Astrocyte (in vitro differentiated cells and primary cell): ENCODE data around the gene RHD. TPM values are rescaled to one million over a fixed set of nuclear protein-coding genes. Genes with fewer than 3 reads are reported as not detected.
"Not testable (repeated sequence)": the region's sequence is repeated elsewhere in the genome, so short reads cannot be mapped to it uniquely, and the experiment has no call there.

Experiments used
- DNase-seq: peaks from one replicate; pipeline ENCODE4 v3.0.0-alpha.2; 2010; ENCODE audit warnings: low read depth
- FAIRE-seq: peaks from 2 replicates; lab custom pipeline; 2011; peaks lifted over from hg19 to GRCh38; lab: Jason Lieb, UNC
- H2AFZ ChIP-seq: 2 replicates; pipeline ENCODE4 v1.6.0; 2012; ENCODE audit warnings: low read depth, low read length, inconsistent platforms
- H3K27ac ChIP-seq: 2 replicates; pipeline ENCODE4 v1.5.1; 2011; ENCODE audit warnings: low read depth, low read length, inconsistent platforms
- H3K27me3 ChIP-seq: 2 replicates; pipeline ENCODE4 v1.6.0; 2011; ENCODE audit warnings: low read length, inconsistent platforms; ENCODE audit not compliant: insufficient read depth
- H3K36me3 ChIP-seq: 2 replicates; pipeline ENCODE4 v1.5.1; 2011; ENCODE audit warnings: low read length, inconsistent platforms; ENCODE audit not compliant: insufficient read depth
- H3K4me1 ChIP-seq: 2 replicates; pipeline ENCODE4 v1.5.1; 2011; ENCODE audit warnings: low read length, inconsistent platforms; ENCODE audit not compliant: insufficient read depth
- H3K4me2 ChIP-seq: 2 replicates; pipeline ENCODE4 v1.6.0; 2012; ENCODE audit warnings: low read length, inconsistent platforms
- H3K4me3 ChIP-seq: 2 replicates; pipeline ENCODE4 v1.5.1; 2011; ENCODE audit warnings: low read depth, mild to moderate bottlenecking, low read length, inconsistent platforms; ENCODE audit not compliant: insufficient read depth
- H3K79me2 ChIP-seq: 2 replicates; pipeline ENCODE4 v1.6.0; 2012; ENCODE audit warnings: mild to moderate bottlenecking, low read length, inconsistent platforms; ENCODE audit not compliant: insufficient read depth
- H3K9ac ChIP-seq: 2 replicates; pipeline ENCODE4 v1.6.0; 2012; ENCODE audit warnings: mild to moderate bottlenecking, low read length, inconsistent platforms
- H3K9me3 ChIP-seq: 2 replicates; pipeline ENCODE4 v1.5.1; 2012; ENCODE audit warnings: low read depth, mild to moderate bottlenecking, low read length, inconsistent platforms; ENCODE audit not compliant: insufficient read depth
- H4K20me1 ChIP-seq: 2 replicates; pipeline ENCODE4 v1.6.0; 2012; ENCODE audit warnings: low read length, inconsistent platforms; ENCODE audit not compliant: insufficient read depth
- H3K27ac Mint-ChIP-seq: one replicate; pipeline ENCODE4 v1.8.0; 2021; ENCODE audit warnings: mild to moderate bottlenecking, mixed read lengths; ENCODE audit not compliant: unreplicated experiment
- H3K27me3 Mint-ChIP-seq: one replicate; pipeline ENCODE4 v1.8.0; 2021; ENCODE audit warnings: low read depth, mixed read lengths; ENCODE audit not compliant: unreplicated experiment
- H3K36me3 Mint-ChIP-seq: one replicate; pipeline ENCODE4 v1.8.0; 2021; ENCODE audit warnings: low read depth, mixed read lengths; ENCODE audit not compliant: unreplicated experiment
- H3K4me1 Mint-ChIP-seq: one replicate; pipeline ENCODE4 v1.8.0; 2021; ENCODE audit warnings: low read depth, mixed read lengths; ENCODE audit not compliant: unreplicated experiment
- H3K4me3 Mint-ChIP-seq: one replicate; pipeline ENCODE4 v1.8.0; 2021; ENCODE audit warnings: mild to moderate bottlenecking, moderate library complexity, mixed read lengths; ENCODE audit not compliant: unreplicated experiment
- H3K9me3 Mint-ChIP-seq: one replicate; pipeline ENCODE4 v1.8.0; 2021; ENCODE audit warnings: mild to moderate bottlenecking, mixed read lengths; ENCODE audit not compliant: unreplicated experiment
- total RNA-seq: library from RNA; stranded (reverse); gene quantifications from 2 replicates; pipeline ENCODE4 v1.2.1, GENCODE V29; 2021

The RHD gene
- total RNA-seq, 1 donor from 2014 or later = not detected

- not testable (repeated sequence) for H3K4me1 Mint-ChIP-seq, H3K9me3 Mint-ChIP-seq, H2AFZ ChIP-seq, H3K36me3 Mint-ChIP-seq, FAIRE-seq, H3K36me3 ChIP-seq, DNase-seq, H3K79me2 ChIP-seq, H3K4me1 ChIP-seq, H3K9me3 ChIP-seq, H3K27me3 Mint-ChIP-seq, H3K27ac Mint-ChIP-seq, H4K20me1 ChIP-seq, H3K4me3 Mint-ChIP-seq, H3K9ac ChIP-seq, H3K4me3 ChIP-seq, H3K4me2 ChIP-seq, H3K27me3 ChIP-seq, H3K27ac ChIP-seq
Measured at GRCh38 chr1:25285862-25286261, 13.6 kb downstream of the RHD start.

- H3K27ac ChIP-seq, H3K4me2 ChIP-seq, H3K9me3 ChIP-seq, FAIRE-seq, H3K4me1 Mint-ChIP-seq, H3K36me3 ChIP-seq, H3K27me3 Mint-ChIP-seq, H3K4me1 ChIP-seq, H3K4me3 ChIP-seq, H3K36me3 Mint-ChIP-seq, H2AFZ ChIP-seq, H3K9me3 Mint-ChIP-seq, H3K27ac Mint-ChIP-seq, H4K20me1 ChIP-seq, H3K79me2 ChIP-seq, DNase-seq, H3K4me3 Mint-ChIP-seq, H3K27me3 ChIP-seq, H3K9ac ChIP-seq: not testable (repeated sequence)
Measured at GRCh38 chr1:25287164-25287563, 14.9 kb downstream of the RHD start.

- H3K4me2 ChIP-seq, H2AFZ ChIP-seq, H3K9ac ChIP-seq, DNase-seq, H3K27ac ChIP-seq, H3K4me1 Mint-ChIP-seq, H3K36me3 Mint-ChIP-seq, H3K9me3 ChIP-seq, H3K79me2 ChIP-seq, H4K20me1 ChIP-seq, H3K9me3 Mint-ChIP-seq, H3K36me3 ChIP-seq, H3K27me3 ChIP-seq, H3K4me3 Mint-ChIP-seq, H3K27ac Mint-ChIP-seq, H3K4me3 ChIP-seq, FAIRE-seq, H3K4me1 ChIP-seq: not testable (repeated sequence)
- H3K27me3 Mint-ChIP-seq = peaks cover 11% of the 10 kb centered on the region
Measured at GRCh38 chr1:25288573-25289101, 16.3 kb downstream of the RHD start.

DNA sequence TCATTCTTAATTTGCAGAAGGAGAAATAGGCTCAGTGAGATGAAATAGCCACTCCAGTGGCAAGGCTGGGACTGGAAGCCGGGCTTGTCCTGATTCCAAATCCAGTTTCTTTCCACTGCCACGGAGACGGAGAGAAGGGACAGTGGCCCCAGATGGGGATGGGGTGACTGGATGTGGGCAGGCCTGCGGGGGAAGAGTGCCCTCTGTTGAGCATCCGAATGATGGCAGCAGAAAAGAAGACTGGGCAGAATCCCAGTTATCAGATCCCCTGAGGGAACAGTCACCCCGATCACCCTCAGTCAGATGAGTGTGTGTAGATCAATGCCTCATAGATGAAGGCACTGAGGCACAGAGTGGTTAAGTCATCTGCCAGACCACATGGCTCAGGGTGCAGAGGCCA, 17.7 kb downstream of the RHD start:
- not testable (repeated sequence) for H3K9me3 Mint-ChIP-seq, H3K27me3 ChIP-seq, H3K4me2 ChIP-seq, H2AFZ ChIP-seq, DNase-seq, H3K27ac ChIP-seq, H3K36me3 ChIP-seq, H3K9ac ChIP-seq, H3K36me3 Mint-ChIP-seq, H3K4me3 Mint-ChIP-seq, H3K4me1 Mint-ChIP-seq, H3K9me3 ChIP-seq, H3K4me1 ChIP-seq, H4K20me1 ChIP-seq, H3K79me2 ChIP-seq, H3K27ac Mint-ChIP-seq, H3K4me3 ChIP-seq
- H3K27me3 Mint-ChIP-seq = peaks cover 11% of the 10 kb centered on the region
- peak; percentile 5 for FAIRE-seq

DNA sequence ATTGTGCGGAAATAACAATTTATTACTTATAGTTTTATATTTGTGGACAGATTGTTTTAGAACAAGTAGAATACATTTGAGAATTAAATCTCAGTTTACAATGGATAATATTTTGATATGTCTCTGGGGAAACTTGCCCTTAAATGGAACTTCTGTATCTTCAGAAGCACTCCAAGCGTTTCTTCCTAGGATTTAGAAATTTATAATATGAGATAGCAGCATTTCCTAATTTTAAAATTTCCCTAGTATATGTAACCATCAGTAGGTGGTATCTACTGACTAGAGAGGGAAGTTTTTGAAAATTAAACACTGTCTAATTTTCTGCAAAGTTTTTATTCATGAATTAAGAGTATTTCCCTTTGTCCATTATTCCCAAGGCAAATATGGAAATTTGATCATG, 21.1 kb downstream of the RHD start:
- not testable (repeated sequence) for H3K4me1 Mint-ChIP-seq, H3K9me3 ChIP-seq, H3K4me3 Mint-ChIP-seq, H2AFZ ChIP-seq, H3K4me1 ChIP-seq, H3K9me3 Mint-ChIP-seq, H3K36me3 ChIP-seq, H3K9ac ChIP-seq, H3K79me2 ChIP-seq, DNase-seq, FAIRE-seq, H4K20me1 ChIP-seq, H3K4me2 ChIP-seq, H3K36me3 Mint-ChIP-seq, H3K27ac ChIP-seq, H3K27ac Mint-ChIP-seq, H3K4me3 ChIP-seq, H3K27me3 ChIP-seq
- peaks cover 11% of the 10 kb centered on the region for H3K27me3 Mint-ChIP-seq

- H3K27me3 Mint-ChIP-seq, H3K4me3 Mint-ChIP-seq, H3K9me3 ChIP-seq, H3K9me3 Mint-ChIP-seq, H3K9ac ChIP-seq, H3K4me1 Mint-ChIP-seq, H4K20me1 ChIP-seq, H3K27ac ChIP-seq, H3K36me3 Mint-ChIP-seq, H3K27ac Mint-ChIP-seq, H3K4me2 ChIP-seq, H3K27me3 ChIP-seq, H3K4me1 ChIP-seq, H3K4me3 ChIP-seq, H2AFZ ChIP-seq, H3K79me2 ChIP-seq, DNase-seq, H3K36me3 ChIP-seq: not testable (repeated sequence)
- FAIRE-seq = peak; percentile 60
Measured at GRCh38 chr1:25294889-25295826, 22.8 kb downstream of the RHD start.
